ENCODE measurements around the gene TEC.
"Not testable (repeated sequence)": the region's sequence is repeated elsewhere in the genome, so short reads cannot be mapped to it uniquely, and the experiment has no call there.

The TEC gene

GRCh38 chr4:48189731-48190130, 79.9 kb downstream of the TEC start:
- H3K4me1 ChIP-seq (ENCODE audit: insufficient read depth, low read length): no peaks in the 10 kb centered on the region; the same call in 1 of the 2 replicates
- no peak overlapping the region for H3K9ac ChIP-seq (ENCODE audit: low read depth, low read length)
- H3K9me3 ChIP-seq (ENCODE audit: control insufficient read depth, insufficient read depth, low read length): no peaks in the 10 kb centered on the region
- H3K36me3 ChIP-seq (ENCODE audit: insufficient read depth, low read length): no peaks in the 10 kb centered on the region

GRCh38 chr4:48188390-48188789, 81.2 kb downstream of the TEC start:
- H3K4me1 ChIP-seq (ENCODE audit: insufficient read depth, low read length): peaks cover 3% of the 10 kb centered on the region; the same call in 1 of the 2 replicates

GRCh38 chr4:48187813-48188212, 81.8 kb downstream of the TEC start:
- Histone ChIP-seq H3K36me3 (ENCODE audit: insufficient read depth, low read length) (no peaks in the 10 kb centered on the region), H3K9ac (ENCODE audit: low read depth, low read length) (no peak overlapping the region), H3K9me3 (ENCODE audit: control insufficient read depth, insufficient read depth, low read length) (no peaks in the 10 kb centered on the region), H3K4me1 (ENCODE audit: insufficient read depth, low read length) (peaks cover 6% of the 10 kb centered on the region; the same call in 1 of the 2 replicates)

More at GRCh38 chr4:48188390-48188789, 81.2 kb downstream of the TEC start:
- Histone ChIP-seq H3K36me3 (ENCODE audit: insufficient read depth, low read length) (no peaks in the 10 kb centered on the region), H3K9me3 (ENCODE audit: control insufficient read depth, insufficient read depth, low read length) (no peaks in the 10 kb centered on the region), H3K9ac (ENCODE audit: low read depth, low read length) (no peak overlapping the region)

GRCh38 chr4:48187066-48187465, 82.6 kb downstream of the TEC start:
- not testable (repeated sequence) for H3K9ac ChIP-seq (ENCODE audit: low read depth, low read length); H3K36me3 ChIP-seq (ENCODE audit: insufficient read depth, low read length); H3K9me3 ChIP-seq (ENCODE audit: control insufficient read depth, insufficient read depth, low read length); H3K4me1 ChIP-seq (ENCODE audit: insufficient read depth, low read length)

- not testable (repeated sequence) for H3K4me1 ChIP-seq (ENCODE audit: insufficient read depth, low read length); H3K9ac ChIP-seq (ENCODE audit: low read depth, low read length); H3K36me3 ChIP-seq (ENCODE audit: insufficient read depth, low read length); H3K9me3 ChIP-seq (ENCODE audit: control insufficient read depth, insufficient read depth, low read length)
Measured at GRCh38 chr4:48186394-48186793, 83.2 kb downstream of the TEC start.

- Histone ChIP-seq H3K36me3 (ENCODE audit: insufficient read depth, low read length) (no peaks in the 10 kb centered on the region), H3K4me1 (ENCODE audit: insufficient read depth, low read length) (peaks cover 6% of the 10 kb centered on the region; the same call in 1 of the 2 replicates), H3K9me3 (ENCODE audit: control insufficient read depth, insufficient read depth, low read length) (no peaks in the 10 kb centered on the region), H3K9ac (ENCODE audit: low read depth, low read length) (no peak overlapping the region)
Measured at GRCh38 chr4:48184882-48185281, 84.8 kb downstream of the TEC start.

- peaks cover 20% of the 10 kb centered on the region for H3K4me1 ChIP-seq (ENCODE audit: insufficient read depth, low read length)
- H3K36me3 ChIP-seq (ENCODE audit: insufficient read depth, low read length): no peaks in the 10 kb centered on the region
- no peak overlapping the region for H3K9ac ChIP-seq (ENCODE audit: low read depth, low read length)
- H3K9me3 ChIP-seq (ENCODE audit: control insufficient read depth, insufficient read depth, low read length): no peaks in the 10 kb centered on the region
Measured at GRCh38 chr4:48180234-48180633, 89.4 kb downstream of the TEC start.

GRCh38 chr4:48178931-48179330, 90.7 kb downstream of the TEC start:
- Histone ChIP-seq H3K9me3 (ENCODE audit: control insufficient read depth, insufficient read depth, low read length) (no peaks in the 10 kb centered on the region), H3K36me3 (ENCODE audit: insufficient read depth, low read length) (no peaks in the 10 kb centered on the region), H3K9ac (ENCODE audit: low read depth, low read length) (no peak overlapping the region), H3K4me1 (ENCODE audit: insufficient read depth, low read length) (peaks cover 32% of the 10 kb centered on the region)

GRCh38 chr4:48175806-48176205, 93.8 kb downstream of the TEC start:
- H3K4me1 ChIP-seq (ENCODE audit: insufficient read depth, low read length): peaks cover 35% of the 10 kb centered on the region
- H3K9ac ChIP-seq (ENCODE audit: low read depth, low read length): no peak overlapping the region
- H3K9me3 ChIP-seq (ENCODE audit: control insufficient read depth, insufficient read depth, low read length): no peaks in the 10 kb centered on the region
- no peaks in the 10 kb centered on the region for H3K36me3 ChIP-seq (ENCODE audit: insufficient read depth, low read length)

- H3K4me1 ChIP-seq (ENCODE audit: insufficient read depth, low read length): peaks cover 35% of the 10 kb centered on the region
- H3K9me3 ChIP-seq (ENCODE audit: control insufficient read depth, insufficient read depth, low read length): no peaks in the 10 kb centered on the region
- H3K36me3 ChIP-seq (ENCODE audit: insufficient read depth, low read length): no peaks in the 10 kb centered on the region
- no peak overlapping the region for H3K9ac ChIP-seq (ENCODE audit: low read depth, low read length)
Measured at GRCh38 chr4:48175328-48175727, 94.3 kb downstream of the TEC start.

- Histone ChIP-seq H3K4me1 (ENCODE audit: insufficient read depth, low read length) (peaks cover 30% of the 10 kb centered on the region), H3K36me3 (ENCODE audit: insufficient read depth, low read length) (no peaks in the 10 kb centered on the region), H3K9me3 (ENCODE audit: control insufficient read depth, insufficient read depth, low read length) (no peaks in the 10 kb centered on the region), H3K9ac (ENCODE audit: low read depth, low read length) (no peak overlapping the region)
Measured at GRCh38 chr4:48173056-48173991, 96.3 kb downstream of the TEC start.

GRCh38 chr4:48172651-48173050, 97.0 kb downstream of the TEC start:
- no peaks in the 10 kb centered on the region for H3K36me3 ChIP-seq (ENCODE audit: insufficient read depth, low read length)
- H3K4me1 ChIP-seq (ENCODE audit: insufficient read depth, low read length): peaks cover 29% of the 10 kb centered on the region
- no peak overlapping the region for H3K9ac ChIP-seq (ENCODE audit: low read depth, low read length)
- no peaks in the 10 kb centered on the region for H3K9me3 ChIP-seq (ENCODE audit: control insufficient read depth, insufficient read depth, low read length)

- H3K9ac ChIP-seq (ENCODE audit: low read depth, low read length): no peak overlapping the region
- H3K9me3 ChIP-seq (ENCODE audit: control insufficient read depth, insufficient read depth, low read length): no peaks in the 10 kb centered on the region
- no peaks in the 10 kb centered on the region for H3K36me3 ChIP-seq (ENCODE audit: insufficient read depth, low read length)
- H3K4me1 ChIP-seq (ENCODE audit: insufficient read depth, low read length): peaks cover 16% of the 10 kb centered on the region
Measured at GRCh38 chr4:48169636-48170035, 100.0 kb downstream of the TEC start.

- Histone ChIP-seq H3K4me1 (ENCODE audit: insufficient read depth, low read length) (no peaks in the 10 kb centered on the region), H3K36me3 (ENCODE audit: insufficient read depth, low read length) (no peaks in the 10 kb centered on the region), H3K9me3 (ENCODE audit: control insufficient read depth, insufficient read depth, low read length) (no peaks in the 10 kb centered on the region)
Measured at GRCh38 chr4:48167538-48168263, 101.9 kb downstream of the TEC start.

GRCh38 chr4:48164561-48164960, 105.1 kb downstream of the TEC start:
- H3K4me1 ChIP-seq (ENCODE audit: insufficient read depth, low read length); H3K9me3 ChIP-seq (ENCODE audit: control insufficient read depth, insufficient read depth, low read length); H3K9ac ChIP-seq (ENCODE audit: low read depth, low read length); H3K36me3 ChIP-seq (ENCODE audit: insufficient read depth, low read length): not testable (repeated sequence)

More at GRCh38 chr4:48167538-48168263, 101.9 kb downstream of the TEC start:
- H3K9ac ChIP-seq (ENCODE audit: low read depth, low read length): no peak overlapping the region
